ENCODE measurements around the gene TSHZ2. TPM values are rescaled to one million over a fixed set of nuclear protein-coding genes. Genes with fewer than 3 reads are reported as not detected.

Gene TSHZ2
- total RNA-seq, 1 donor from 2014 or later = 30.4 TPM

DNA sequence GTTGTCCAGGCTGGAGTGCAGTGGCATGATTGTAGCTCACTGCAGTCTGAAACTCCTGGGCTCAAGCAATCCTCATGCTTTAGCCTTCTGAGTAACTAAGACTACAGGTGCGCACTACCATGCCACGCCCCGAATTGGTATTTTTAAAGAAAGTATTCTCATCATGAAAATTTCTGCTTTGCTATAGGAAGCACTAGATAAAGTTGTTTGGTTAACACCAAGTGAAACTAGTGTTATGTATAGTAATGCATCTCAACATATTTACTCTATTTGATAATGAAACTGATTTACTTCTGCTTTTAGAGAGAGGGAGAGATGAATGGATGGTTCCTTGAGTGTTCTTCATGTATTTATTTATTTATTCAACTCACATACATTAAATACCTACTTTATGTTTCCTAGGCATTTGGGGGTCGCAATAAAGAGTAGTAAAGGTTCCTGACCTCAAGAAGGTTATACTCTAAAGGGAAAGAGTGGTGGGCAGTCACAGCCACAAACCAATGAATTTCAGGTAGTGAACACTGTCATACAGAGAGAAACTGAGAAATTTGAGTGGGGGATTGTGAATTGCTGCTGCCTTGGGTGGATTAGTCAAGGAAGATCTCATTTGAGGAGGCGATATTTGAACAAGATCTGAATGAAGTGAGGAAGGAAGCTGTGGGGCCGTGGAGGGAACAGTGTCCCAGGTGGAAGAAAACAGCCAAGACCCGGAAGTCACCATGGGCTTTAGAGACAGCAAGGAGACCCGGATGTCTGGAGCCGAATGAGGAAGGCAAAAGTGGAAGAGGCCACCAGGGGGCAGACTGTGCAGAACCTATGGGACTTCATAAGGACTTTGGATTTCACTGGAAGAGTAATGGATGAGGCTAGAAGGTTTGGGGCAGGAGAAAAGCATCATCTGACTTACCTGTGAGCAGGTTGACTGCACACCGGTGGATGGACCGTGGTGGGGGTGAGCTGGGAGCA is 185.6 kb downstream of the TSHZ2 start:
- H3K9me3 ChIP-seq = no peaks in the 10 kb centered on the region
- intact Hi-C loops (cut with DNase I) = no loop called here
- no peak overlapping the region for H3K4me3 ChIP-seq
- peaks cover 11% of the 10 kb centered on the region for H3K4me1 ChIP-seq
- H3K36me3 ChIP-seq = no peaks in the 10 kb centered on the region
- DNase-seq (ENCODE audit: extremely low spot score in 2 of 2) = no peak
- H3K27me3 ChIP-seq = no peaks in the 10 kb centered on the region
- TF ChIP-seq, protein P1, sequence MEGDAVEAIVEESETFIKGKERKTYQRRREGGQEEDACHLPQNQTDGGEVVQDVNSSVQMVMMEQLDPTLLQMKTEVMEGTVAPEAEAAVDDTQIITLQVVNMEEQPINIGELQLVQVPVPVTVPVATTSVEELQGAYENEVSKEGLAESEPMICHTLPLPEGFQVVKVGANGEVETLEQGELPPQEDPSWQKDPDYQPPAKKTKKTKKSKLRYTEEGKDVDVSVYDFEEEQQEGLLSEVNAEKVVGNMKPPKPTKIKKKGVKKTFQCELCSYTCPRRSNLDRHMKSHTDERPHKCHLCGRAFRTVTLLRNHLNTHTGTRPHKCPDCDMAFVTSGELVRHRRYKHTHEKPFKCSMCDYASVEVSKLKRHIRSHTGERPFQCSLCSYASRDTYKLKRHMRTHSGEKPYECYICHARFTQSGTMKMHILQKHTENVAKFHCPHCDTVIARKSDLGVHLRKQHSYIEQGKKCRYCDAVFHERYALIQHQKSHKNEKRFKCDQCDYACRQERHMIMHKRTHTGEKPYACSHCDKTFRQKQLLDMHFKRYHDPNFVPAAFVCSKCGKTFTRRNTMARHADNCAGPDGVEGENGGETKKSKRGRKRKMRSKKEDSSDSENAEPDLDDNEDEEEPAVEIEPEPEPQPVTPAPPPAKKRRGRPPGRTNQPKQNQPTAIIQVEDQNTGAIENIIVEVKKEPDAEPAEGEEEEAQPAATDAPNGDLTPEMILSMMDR (IDR thresholded peaks at IDR 0.05) = no peak
- TF ChIP-seq POLR2A (IDR thresholded peaks at IDR 0.05) = no peak
- TF ChIP-seq POLR2AphosphoS5 (IDR thresholded peaks at IDR 0.05; ENCODE audit: insufficient read depth in 1 of 2, low read depth in 1 of 2) = no peak
- no peak overlapping the region for H3K27ac ChIP-seq

DNA sequence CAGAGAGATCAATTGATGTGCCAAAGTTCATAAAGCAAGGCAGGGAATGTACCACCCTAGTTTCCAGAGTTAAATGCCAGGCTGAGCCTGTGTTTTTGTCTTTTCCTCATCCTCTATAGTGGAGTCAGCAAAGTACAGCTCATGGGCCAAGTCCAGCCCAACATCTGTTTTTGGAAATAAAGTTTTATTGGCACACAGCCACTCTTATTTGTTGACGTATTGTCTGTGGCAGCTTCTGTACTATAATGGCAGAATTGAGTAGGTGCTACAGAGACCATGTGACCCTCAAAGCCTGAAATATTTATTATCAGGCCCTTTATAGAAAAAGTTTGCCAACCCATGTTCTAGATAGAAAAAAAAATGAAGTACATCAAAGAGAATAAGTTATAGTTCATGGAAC is 187.0 kb downstream of the TSHZ2 start:
- intact Hi-C loops (cut with DNase I) = no loop called here
- TF ChIP-seq, protein P1 (IDR thresholded peaks at IDR 0.05) = no peak
- no peak for TF ChIP-seq POLR2AphosphoS5 (IDR thresholded peaks at IDR 0.05; ENCODE audit: insufficient read depth in 1 of 2, low read depth in 1 of 2)
- TF ChIP-seq POLR2A (IDR thresholded peaks at IDR 0.05) = no peak

DNA sequence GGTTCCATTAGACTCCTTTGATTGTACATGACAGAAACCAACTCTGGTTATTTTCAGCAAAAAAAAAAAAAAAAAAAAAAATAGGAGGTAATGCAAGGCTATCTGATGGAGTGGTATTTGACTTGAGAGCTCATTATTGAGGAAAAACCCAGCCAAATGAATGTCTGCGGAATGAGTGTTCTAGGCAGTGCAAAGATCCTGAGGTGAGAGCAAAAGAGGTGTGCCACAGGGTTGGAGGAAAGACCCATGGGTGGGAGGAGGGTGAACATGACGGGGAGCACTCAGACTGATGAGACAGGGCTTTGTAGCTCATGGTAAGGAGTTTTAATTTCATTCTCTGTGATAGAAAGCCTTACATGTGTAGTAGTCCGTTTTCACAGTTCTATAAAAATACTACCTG is 188.9 kb downstream of the TSHZ2 start:
- Histone ChIP-seq H3K27ac (no peak overlapping the region), H3K4me3 (no peak overlapping the region), H3K9me3 (no peaks in the 10 kb centered on the region), H3K27me3 (no peaks in the 10 kb centered on the region), H3K36me3 (no peaks in the 10 kb centered on the region), H3K4me1 (peaks cover 13% of the 10 kb centered on the region)
- intact Hi-C loops (cut with DNase I) = no loop called here
- no peak for DNase-seq (ENCODE audit: extremely low spot score in 2 of 2)
- no peak for TF ChIP-seq POLR2AphosphoS5 (IDR thresholded peaks at IDR 0.05; ENCODE audit: insufficient read depth in 1 of 2, low read depth in 1 of 2)
- TF ChIP-seq POLR2A (IDR thresholded peaks at IDR 0.05) = no peak
- TF ChIP-seq, protein P1 (IDR thresholded peaks at IDR 0.05) = no peak

More for the DNA sequence above, 187.0 kb downstream of the TSHZ2 start:
- Histone ChIP-seq H3K9me3 (no peaks in the 10 kb centered on the region), H3K4me1 (peaks cover 13% of the 10 kb centered on the region), H3K27me3 (no peaks in the 10 kb centered on the region), H3K36me3 (no peaks in the 10 kb centered on the region), H3K27ac (no peak overlapping the region), H3K4me3 (no peak overlapping the region)
- no peak for DNase-seq (ENCODE audit: extremely low spot score in 2 of 2)

DNA sequence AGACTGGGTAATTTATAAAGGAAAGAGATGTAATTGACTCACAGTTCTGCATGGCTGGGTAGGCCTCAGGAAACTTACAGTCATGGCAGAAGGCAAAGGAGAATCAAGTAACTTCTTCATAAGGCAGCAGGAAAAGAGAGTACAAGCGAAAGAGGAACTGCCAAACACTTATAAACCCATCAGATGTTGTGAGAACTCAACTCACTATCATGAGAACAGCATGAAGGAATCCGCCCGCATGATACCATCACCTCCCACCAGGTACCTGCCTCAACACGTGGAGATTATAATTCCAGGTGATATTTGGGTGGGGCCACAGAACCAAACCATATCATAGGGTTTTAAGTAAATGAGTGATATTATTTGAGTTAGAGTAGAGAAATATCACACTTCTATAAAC is 189.3 kb downstream of the TSHZ2 start:
- Histone ChIP-seq H3K36me3 (no peaks in the 10 kb centered on the region), H3K4me1 (peaks cover 13% of the 10 kb centered on the region), H3K9me3 (no peaks in the 10 kb centered on the region), H3K27ac (no peak overlapping the region), H3K27me3 (no peaks in the 10 kb centered on the region), H3K4me3 (no peak overlapping the region)
- intact Hi-C loops (cut with DNase I) = no loop called here
- no peak for DNase-seq (ENCODE audit: extremely low spot score in 2 of 2)
- TF ChIP-seq POLR2A (IDR thresholded peaks at IDR 0.05) = no peak

DNA sequence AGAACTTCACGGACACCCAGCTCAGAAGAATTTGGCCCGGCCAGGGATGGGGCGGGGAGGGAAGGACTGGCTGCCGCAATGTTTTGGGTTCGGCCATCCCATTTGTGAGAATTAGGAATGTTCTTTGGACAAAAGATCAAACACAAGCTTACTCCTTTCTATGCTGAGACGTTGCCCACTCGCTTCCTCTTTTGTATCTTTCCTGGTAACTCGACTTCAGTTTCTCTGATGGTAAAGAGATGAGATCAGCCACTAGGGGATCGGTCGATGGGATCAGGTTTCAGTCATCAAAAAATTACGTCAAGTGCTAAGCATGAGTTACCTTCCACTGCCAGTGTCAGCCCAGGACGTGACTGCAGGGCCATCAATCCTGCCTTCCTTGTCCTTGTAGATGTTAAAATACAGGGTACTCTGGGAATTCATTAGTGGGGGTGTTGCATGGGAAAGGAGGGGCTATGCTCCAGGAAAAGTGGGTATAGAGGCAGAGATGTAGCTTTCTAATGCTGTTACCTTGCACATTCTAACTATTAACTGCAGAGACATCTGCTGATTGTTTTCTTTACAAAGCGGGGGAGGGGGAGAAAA is 190.2 kb downstream of the TSHZ2 start:
- intact Hi-C loops (cut with DNase I) = no loop called here
- no peaks in the 10 kb centered on the region for H3K9me3 ChIP-seq
- no peaks in the 10 kb centered on the region for H3K27me3 ChIP-seq
- TF ChIP-seq POLR2A (IDR thresholded peaks at IDR 0.05) = no peak
- TF ChIP-seq, protein P1 (IDR thresholded peaks at IDR 0.05) = peak in 1 of 3 experiments; percentile 12
- no peaks in the 10 kb centered on the region for H3K36me3 ChIP-seq
- H3K27ac ChIP-seq = no peak overlapping the region
- peaks cover 13% of the 10 kb centered on the region for H3K4me1 ChIP-seq
- peak overlapping the region; percentile 4 to 10 for H3K4me3 ChIP-seq
- no peak for DNase-seq (ENCODE audit: extremely low spot score in 2 of 2)

Measured in vagina (tissue), 2 donors.